Muscle layer of colon (tissue), 2 donors: Measurements from ENCODE around the gene SDCBP2.

Experiments used
- H3K27ac ChIP-seq: one replicate; pipeline ENCODE4 v1.7.0; 2013; ENCODE audit warnings: low read depth, mild to moderate bottlenecking, low read length, moderate library complexity
- H3K27me3 ChIP-seq, 2 donors: one replicate each; pipeline ENCODE4 v1.7.0; 2013; ENCODE audit warnings: low read length in 2 of 2, mild to moderate bottlenecking in 2 of 2; ENCODE audit not compliant: insufficient read depth in 2 of 2, control insufficient read depth in 1 of 2
- H3K36me3 ChIP-seq: one replicate; pipeline ENCODE4 v1.7.0; 2013; ENCODE audit warnings: mild to moderate bottlenecking, low read length; ENCODE audit not compliant: insufficient read depth
- H3K4me1 ChIP-seq: one replicate; pipeline ENCODE4 v1.7.0; 2013; ENCODE audit warnings: mild to moderate bottlenecking, low read length; ENCODE audit not compliant: insufficient read depth
- H3K4me3 ChIP-seq, 2 donors: one replicate each; pipeline ENCODE4 v1.7.0; 2013; ENCODE audit warnings: low read length in 2 of 2, low read depth in 1 of 2, mild to moderate bottlenecking in 1 of 2, moderate library complexity in 1 of 2
- H3K9ac ChIP-seq: one replicate; pipeline ENCODE4 v1.7.0; 2013; ENCODE audit warnings: low read length
- H3K9me3 ChIP-seq: one replicate; pipeline ENCODE4 v1.7.0; 2013; ENCODE audit warnings: mild to moderate bottlenecking, low read length
- donor health status: abdominal sarcoma.
- donor health status: Adenocarcinoma of cecum.

SDCBP2 gene

GRCh38 chr20:1308067-1308701, 20.8 kb downstream of the SDCBP2 start:
- Histone ChIP-seq H3K36me3 (no peaks in the 10 kb centered on the region), H3K4me1 (no peaks in the 10 kb centered on the region), H3K9ac (no peak overlapping the region), H3K4me3 (no peak overlapping the region), H3K9me3 (no peaks in the 10 kb centered on the region), H3K27ac (no peak overlapping the region), H3K27me3 (no peaks in the 10 kb centered on the region)

GRCh38 chr20:1307571-1307971, 21.4 kb downstream of the SDCBP2 start:
- H3K27me3 ChIP-seq, result no peaks in the 10 kb centered on the region
- no peak overlapping the region for H3K4me3 ChIP-seq
- no peaks in the 10 kb centered on the region for H3K36me3 ChIP-seq
- H3K9me3 ChIP-seq, result no peaks in the 10 kb centered on the region
- no peak overlapping the region for H3K27ac ChIP-seq
- H3K9ac ChIP-seq, result no peak overlapping the region
- H3K4me1 ChIP-seq, result no peaks in the 10 kb centered on the region

GRCh38 chr20:1307171-1307570, 21.8 kb downstream of the SDCBP2 start:
- Histone ChIP-seq H3K36me3 (no peaks in the 10 kb centered on the region), H3K27ac (no peak overlapping the region), H3K4me3 (no peak overlapping the region)

GRCh38 chr20:1306316-1307135, 22.4 kb downstream of the SDCBP2 start:
- H3K9me3 ChIP-seq, result no peaks in the 10 kb centered on the region
- H3K27me3 ChIP-seq, result no peaks in the 10 kb centered on the region
- no peak overlapping the region for H3K4me3 ChIP-seq
- H3K27ac ChIP-seq, result no peak overlapping the region
- no peaks in the 10 kb centered on the region for H3K36me3 ChIP-seq
- no peaks in the 10 kb centered on the region for H3K4me1 ChIP-seq
- no peak overlapping the region for H3K9ac ChIP-seq

More at GRCh38 chr20:1307171-1307570, 21.8 kb downstream of the SDCBP2 start:
- H3K9me3 ChIP-seq, result no peaks in the 10 kb centered on the region
- H3K9ac ChIP-seq, result no peak overlapping the region
- no peaks in the 10 kb centered on the region for H3K4me1 ChIP-seq
- H3K27me3 ChIP-seq, result no peaks in the 10 kb centered on the region

GRCh38 chr20:1305712-1306111, 23.2 kb downstream of the SDCBP2 start:
- Histone ChIP-seq H3K36me3 (peaks cover 5% of the 10 kb centered on the region), H3K9ac (no peak overlapping the region), H3K27me3 (no peaks in the 10 kb centered on the region), H3K4me1 (no peaks in the 10 kb centered on the region), H3K27ac (no peak overlapping the region), H3K4me3 (no peak overlapping the region), H3K9me3 (no peaks in the 10 kb centered on the region)

GRCh38 chr20:1304710-1305515, 24.0 kb downstream of the SDCBP2 start:
- H3K9me3 ChIP-seq, result no peaks in the 10 kb centered on the region
- peaks cover 6% of the 10 kb centered on the region for H3K36me3 ChIP-seq
- no peaks in the 10 kb centered on the region for H3K27me3 ChIP-seq
- H3K4me1 ChIP-seq, result no peaks in the 10 kb centered on the region
- no peak overlapping the region for H3K27ac ChIP-seq
- no peak overlapping the region for H3K9ac ChIP-seq
- no peak overlapping the region for H3K4me3 ChIP-seq

- H3K9ac ChIP-seq, result no peak overlapping the region
- H3K9me3 ChIP-seq, result no peaks in the 10 kb centered on the region
- no peaks in the 10 kb centered on the region for H3K27me3 ChIP-seq
- H3K4me3 ChIP-seq, result no peak overlapping the region
- peaks cover 6% of the 10 kb centered on the region for H3K36me3 ChIP-seq
- no peak overlapping the region for H3K27ac ChIP-seq
- no peaks in the 10 kb centered on the region for H3K4me1 ChIP-seq
Measured at GRCh38 chr20:1302685-1303541, 26.0 kb downstream of the SDCBP2 start.

- Histone ChIP-seq H3K9ac (no peak overlapping the region), H3K27ac (no peak overlapping the region), H3K27me3 (no peaks in the 10 kb centered on the region), H3K4me1 (no peaks in the 10 kb centered on the region), H3K4me3 (no peak overlapping the region), H3K36me3 (peaks cover 23% of the 10 kb centered on the region), H3K9me3 (no peaks in the 10 kb centered on the region)
Measured at GRCh38 chr20:1301031-1301529, 27.9 kb downstream of the SDCBP2 start.

- H3K27me3 ChIP-seq, result no peaks in the 10 kb centered on the region
- peaks cover 23% of the 10 kb centered on the region for H3K36me3 ChIP-seq
- no peaks in the 10 kb centered on the region for H3K9me3 ChIP-seq
- H3K4me3 ChIP-seq, result no peak overlapping the region
- H3K27ac ChIP-seq, result no peak overlapping the region
- no peak overlapping the region for H3K9ac ChIP-seq
- H3K4me1 ChIP-seq, result no peaks in the 10 kb centered on the region
Measured at GRCh38 chr20:1300083-1300840, 28.7 kb downstream of the SDCBP2 start.

- no peaks in the 10 kb centered on the region for H3K4me1 ChIP-seq
- no peaks in the 10 kb centered on the region for H3K27me3 ChIP-seq
- H3K36me3 ChIP-seq, result peaks cover 23% of the 10 kb centered on the region
- no peak overlapping the region for H3K27ac ChIP-seq
- H3K4me3 ChIP-seq, result no peak overlapping the region
- no peak overlapping the region for H3K9ac ChIP-seq
- H3K9me3 ChIP-seq, result no peaks in the 10 kb centered on the region
Measured at GRCh38 chr20:1299522-1299921, 29.4 kb downstream of the SDCBP2 start.
